HEK293 (cell line): ENCODE data around the gene TJP3.
A peak's percentile ranks its signal among the peaks of the same experiment; 100 is the strongest.

Experiments used
- CTCF ChIA-PET: fragments of 350-600 bp; formaldehyde crosslinking; extraction: SDS; loops from one replicate; lab custom pipeline; 2021; ENCODE audit warnings: antibody characterized with exemption; lab: Yijun Ruan, JAX
- POLR2A ChIA-PET: fragments of 300-600 bp; formaldehyde crosslinking; extraction: SDS; loops from one replicate; lab custom pipeline; 2020; ENCODE audit warnings: antibody characterized with exemption, inconsistent platforms; lab: Yijun Ruan, JAX
- H3K27ac ChIP-seq: fragments of 200-500 bp; sonication (Bioruptor generic); 2 replicates; pipeline ENCODE4 v1.5.1; 2014; ENCODE audit warnings: low read depth, low read length, control low read depth, inconsistent platforms; ENCODE audit errors: extremely low read depth
- H3K36me3 ChIP-seq, 2 experiments: fragments of 200-500 bp in 1 of 2; sonication (Bioruptor generic) in 1 of 2; 1 replicate in 1 of 2; 2 replicates in 1 of 2; pipeline ENCODE4 v1.5.1; 2014 to 2017; ENCODE audit warnings: inconsistent platforms in 2 of 2, low read length in 2 of 2; ENCODE audit not compliant: control insufficient read depth in 2 of 2, insufficient read depth in 1 of 2
- H3K4me1 ChIP-seq: fragments of 200-500 bp; sonication (Bioruptor generic); 2 replicates; pipeline ENCODE4 v1.5.1; 2014; ENCODE audit warnings: mild to moderate bottlenecking, low read length, inconsistent platforms; ENCODE audit not compliant: control insufficient read depth, insufficient read depth
- H3K4me3 ChIP-seq: 2 replicates; pipeline ENCODE4 v1.5.1; 2011; ENCODE audit warnings: low read depth, mild to moderate bottlenecking, control low read depth, low read length, moderate library complexity
- H3K9me3 ChIP-seq: fragments of 200-500 bp; sonication (Bioruptor generic); 2 replicates; pipeline ENCODE4 v1.5.1; 2014; ENCODE audit warnings: low read depth, low read length, inconsistent platforms; ENCODE audit not compliant: control insufficient read depth, insufficient read depth
- MEIS1 ChIP-seq: sonication (generic); formaldehyde crosslinking; IDR thresholded peaks from 2 replicates; pipeline ENCODE4 v1.8.1; 2022; ENCODE audit warnings: missing genetic modification reagents, mild to moderate bottlenecking, borderline replicate concordance
- MYNN ChIP-seq: fragments of 450-650 bp; formaldehyde crosslinking; IDR thresholded peaks from 2 replicates; pipeline ENCODE4 v1.5.1; 2016; ENCODE audit warnings: missing biosample characterization, missing genetic modification characterization, borderline replicate concordance
- PRDM1 ChIP-seq: fragments of 450-650 bp; formaldehyde crosslinking; IDR thresholded peaks from 2 replicates; pipeline ENCODE4; 2016; ENCODE audit warnings: missing biosample characterization, missing genetic modification characterization
- SALL2 ChIP-seq: fragments of 450-650 bp; formaldehyde crosslinking; IDR thresholded peaks from 2 replicates; pipeline ENCODE4 v1.5.0; 2017; ENCODE audit warnings: missing biosample characterization, mild to moderate bottlenecking, missing genetic modification characterization, borderline replicate concordance
- ZFHX2 ChIP-seq: fragments of 450-650 bp; formaldehyde crosslinking; conservative IDR thresholded peaks from 2 replicates; pipeline ENCODE4 v1.5.1; 2016; ENCODE audit warnings: missing biosample characterization, missing genetic modification characterization
- ZNF114 ChIP-seq: fragments of 450-650 bp; formaldehyde crosslinking; IDR thresholded peaks from 2 replicates; pipeline ENCODE4 v1.5.0; 2017; ENCODE audit warnings: missing biosample characterization, missing genetic modification characterization
- ZNF140 ChIP-seq: fragments of 450-650 bp; formaldehyde crosslinking; IDR thresholded peaks from 2 replicates; pipeline ENCODE4 v1.5.1; 2016; ENCODE audit warnings: missing biosample characterization, missing genetic modification characterization
- ZNF214 ChIP-seq: fragments of 450-650 bp; formaldehyde crosslinking; IDR thresholded peaks from 2 replicates; pipeline ENCODE4 v1.5.1; 2017; ENCODE audit warnings: missing biosample characterization, mild to moderate bottlenecking, missing genetic modification characterization, borderline replicate concordance
- ZNF274 ChIP-seq, 2 experiments: fragments of 200-500 bp in 1 of 2; fragments of 450-650 bp in 1 of 2; sonication (Bioruptor generic) in 1 of 2; formaldehyde crosslinking in 1 of 2; IDR thresholded peaks; 2 replicates each; pipeline versions ENCODE4 v1.5.1 to v1.6.1; 2014 to 2016; ENCODE audit warnings: borderline replicate concordance in 1 of 2, inconsistent platforms in 1 of 2, low read length in 1 of 2, missing biosample characterization in 1 of 2, missing genetic modification characterization in 1 of 2
- ZNF366 ChIP-seq: fragments of 450-650 bp; formaldehyde crosslinking; conservative IDR thresholded peaks from 2 replicates; pipeline ENCODE4 v1.5.1; 2016; ENCODE audit warnings: missing biosample characterization, missing genetic modification characterization
- ZNF394 ChIP-seq: fragments of 450-650 bp; formaldehyde crosslinking; IDR thresholded peaks from 2 replicates; pipeline ENCODE4 v1.5.1; 2016; ENCODE audit warnings: missing biosample characterization, missing genetic modification characterization, mild to moderate bottlenecking, moderate library complexity, borderline replicate concordance
- ZNF510 ChIP-seq: fragments of 450-650 bp; formaldehyde crosslinking; IDR thresholded peaks from 2 replicates; pipeline ENCODE4 v1.5.1; 2018; ENCODE audit warnings: mild to moderate bottlenecking, missing genetic modification characterization, missing biosample characterization; ENCODE audit not compliant: insufficient replicate concordance
- ZNF585B ChIP-seq: fragments of 450-650 bp; formaldehyde crosslinking; IDR thresholded peaks from 2 replicates; pipeline ENCODE4 v1.5.1; 2016; ENCODE audit warnings: missing biosample characterization, missing genetic modification characterization
- ZNF623 ChIP-seq: fragments of 450-650 bp; formaldehyde crosslinking; IDR thresholded peaks from 2 replicates; pipeline ENCODE4 v1.5.1; 2016; ENCODE audit warnings: missing biosample characterization, missing genetic modification characterization
- ZNF624 ChIP-seq: fragments of 450-650 bp; formaldehyde crosslinking; IDR thresholded peaks from 2 replicates; pipeline ENCODE4 v1.5.1; 2017; ENCODE audit warnings: missing biosample characterization, missing genetic modification characterization
- ZNF629 ChIP-seq: fragments of 450-650 bp; formaldehyde crosslinking; IDR thresholded peaks from 2 replicates; pipeline ENCODE4 v1.5.1; 2017; ENCODE audit warnings: missing biosample characterization, missing genetic modification characterization
- ZNF654 ChIP-seq: fragments of 450-650 bp; formaldehyde crosslinking; IDR thresholded peaks from 2 replicates; pipeline ENCODE4 v1.5.1; 2016; ENCODE audit warnings: low read depth, missing biosample characterization, missing genetic modification characterization
- ZNF701 ChIP-seq: fragments of 450-650 bp; formaldehyde crosslinking; IDR thresholded peaks from 2 replicates; pipeline ENCODE4 v1.5.1; 2016; ENCODE audit warnings: missing biosample characterization, missing genetic modification characterization
- ZNF776 ChIP-seq: fragments of 450-650 bp; formaldehyde crosslinking; IDR thresholded peaks from 2 replicates; pipeline ENCODE4 v1.5.0; 2017; ENCODE audit warnings: missing biosample characterization, missing genetic modification characterization, borderline replicate concordance
- ZNF843 ChIP-seq: fragments of 450-650 bp; formaldehyde crosslinking; IDR thresholded peaks from 2 replicates; pipeline ENCODE4 v1.5.1; 2016; ENCODE audit warnings: missing biosample characterization, missing genetic modification characterization
- ZSCAN30 ChIP-seq: fragments of 450-650 bp; IDR thresholded peaks from 2 replicates; pipeline ENCODE4 v1.5.1; 2018; ENCODE audit warnings: missing biosample characterization, mild to moderate bottlenecking, missing genetic modification characterization, moderate library complexity
- TF ChIP-seq, protein P1 (sequence below): fragments of 450-650 bp; formaldehyde crosslinking; IDR thresholded peaks from 2 replicates; pipeline ENCODE4 v1.5.1; 2016; ENCODE audit warnings: missing biosample characterization, missing genetic modification characterization
- TF ChIP-seq, protein P2 (sequence below): fragments of 450-650 bp; formaldehyde crosslinking; IDR thresholded peaks from 2 replicates; pipeline ENCODE4 v1.5.1; 2016; ENCODE audit warnings: missing biosample characterization, missing genetic modification characterization
- TF ChIP-seq, protein P3 (sequence below): fragments of 450-650 bp; formaldehyde crosslinking; IDR thresholded peaks from 2 replicates; pipeline ENCODE4 v1.5.1; 2016; ENCODE audit warnings: missing biosample characterization, missing genetic modification characterization

TJP3 gene

DNA sequence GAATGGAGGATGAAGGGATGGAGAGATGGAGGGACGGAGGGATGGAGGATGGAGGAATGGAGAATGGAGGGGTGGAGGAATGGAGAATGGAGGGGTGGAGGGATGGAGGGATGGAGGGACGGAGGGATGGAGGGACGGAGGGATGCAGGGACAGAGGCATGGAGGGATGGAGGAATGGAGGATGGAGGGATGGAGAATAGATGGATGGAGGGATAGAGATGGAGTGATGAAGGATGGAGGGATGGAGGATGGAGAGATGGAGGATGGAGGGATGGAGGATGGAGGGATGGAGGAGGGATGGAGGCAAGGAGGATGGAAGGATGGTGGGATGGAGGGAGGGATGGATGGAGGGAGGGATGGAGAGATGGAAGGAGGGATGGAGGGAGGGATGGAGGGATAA is 30.0 kb upstream of the TJP3 start:
- Histone ChIP-seq H3K27ac (no peak overlapping the region), H3K9me3 (no peaks in the 10 kb centered on the region), H3K4me1 (no peaks in the 10 kb centered on the region), H3K4me3 (no peak overlapping the region), H3K36me3 (no peaks in the 10 kb centered on the region; a peak in 1 of 3 replicates)
- CTCF ChIA-PET, result no interaction called here
- POLR2A ChIA-PET, result no interaction called here
- no peak for TF ChIP-seq ZNF624 (tag by site-specific recombination)
- peak; percentile 99 for TF ChIP-seq ZNF366

DNA sequence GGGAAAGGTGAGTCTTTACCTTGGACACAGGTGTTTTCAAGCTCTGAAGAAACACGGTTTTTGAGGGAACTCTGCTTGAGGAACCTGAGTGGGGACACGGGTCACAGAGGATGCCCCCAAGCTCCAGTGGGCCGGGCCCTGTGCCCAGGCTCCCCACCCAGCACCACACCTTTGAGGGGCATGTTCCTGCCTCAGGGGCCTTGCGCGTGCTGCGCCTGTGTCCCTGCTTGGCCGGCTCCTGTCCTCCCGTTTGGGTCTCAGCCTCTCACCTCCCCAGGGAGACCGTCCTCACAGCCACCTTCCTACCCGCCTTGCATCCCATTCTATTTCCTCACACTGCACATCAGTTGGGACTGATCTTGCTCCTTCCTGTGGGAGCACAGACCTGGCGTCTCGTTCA is 29.0 kb upstream of the TJP3 start:
- no peaks in the 10 kb centered on the region for H3K9me3 ChIP-seq
- H3K27ac ChIP-seq, result no peak overlapping the region
- TF ChIP-seq, protein P1, sequence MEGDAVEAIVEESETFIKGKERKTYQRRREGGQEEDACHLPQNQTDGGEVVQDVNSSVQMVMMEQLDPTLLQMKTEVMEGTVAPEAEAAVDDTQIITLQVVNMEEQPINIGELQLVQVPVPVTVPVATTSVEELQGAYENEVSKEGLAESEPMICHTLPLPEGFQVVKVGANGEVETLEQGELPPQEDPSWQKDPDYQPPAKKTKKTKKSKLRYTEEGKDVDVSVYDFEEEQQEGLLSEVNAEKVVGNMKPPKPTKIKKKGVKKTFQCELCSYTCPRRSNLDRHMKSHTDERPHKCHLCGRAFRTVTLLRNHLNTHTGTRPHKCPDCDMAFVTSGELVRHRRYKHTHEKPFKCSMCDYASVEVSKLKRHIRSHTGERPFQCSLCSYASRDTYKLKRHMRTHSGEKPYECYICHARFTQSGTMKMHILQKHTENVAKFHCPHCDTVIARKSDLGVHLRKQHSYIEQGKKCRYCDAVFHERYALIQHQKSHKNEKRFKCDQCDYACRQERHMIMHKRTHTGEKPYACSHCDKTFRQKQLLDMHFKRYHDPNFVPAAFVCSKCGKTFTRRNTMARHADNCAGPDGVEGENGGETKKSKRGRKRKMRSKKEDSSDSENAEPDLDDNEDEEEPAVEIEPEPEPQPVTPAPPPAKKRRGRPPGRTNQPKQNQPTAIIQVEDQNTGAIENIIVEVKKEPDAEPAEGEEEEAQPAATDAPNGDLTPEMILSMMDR (tag by site-specific recombination), result no peak
- TF ChIP-seq MEIS1, result no peak
- TF ChIP-seq ZNF843 (tag by site-specific recombination), result no peak
- TF ChIP-seq ZNF623 (tag by site-specific recombination), result peak; percentile 50
- TF ChIP-seq ZNF140 (tag by site-specific recombination), result no peak
- TF ChIP-seq MYNN (tag by site-specific recombination), result no peak
- TF ChIP-seq ZNF510, result no peak
- TF ChIP-seq ZNF274 (IDR thresholded peaks at IDR 0.05; ENCODE audit: low read length), result no peak
- no peak for TF ChIP-seq ZNF274 (tag by site-specific recombination; IDR thresholded peaks at IDR 0.05; ENCODE audit: borderline replicate concordance)
- no peaks in the 10 kb centered on the region for H3K4me1 ChIP-seq
- CTCF ChIA-PET, result no interaction called here
- H3K4me3 ChIP-seq, result no peak overlapping the region
- POLR2A ChIA-PET, result no interaction called here
- peaks cover 0 to 2% of the 10 kb centered on the region in 2 experiments; a peak in 2 of 3 replicates for H3K36me3 ChIP-seq

DNA sequence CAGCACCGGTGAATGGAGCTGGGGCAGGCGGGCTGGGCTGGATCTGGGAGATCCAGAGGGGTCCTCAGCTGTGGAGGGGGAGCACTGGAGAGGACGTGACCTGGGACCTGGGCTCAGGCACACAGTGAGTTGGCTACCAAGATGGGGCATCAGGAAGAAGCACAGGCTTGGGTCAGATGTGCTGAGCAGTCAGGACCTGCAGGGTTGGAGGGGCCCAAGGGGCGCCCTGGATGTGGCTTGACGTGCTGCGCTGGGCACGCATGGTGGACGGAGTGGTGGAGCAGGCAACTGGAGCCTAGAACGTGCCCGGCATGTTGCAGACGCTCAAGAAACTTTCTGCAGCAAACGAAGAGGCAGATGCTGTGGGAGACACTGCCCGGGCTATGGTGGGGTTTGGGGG is 28.6 kb upstream of the TJP3 start:
- no peak for TF ChIP-seq PRDM1 (tag by site-specific recombination)
- no peak for TF ChIP-seq ZNF585B (tag by site-specific recombination)
- TF ChIP-seq, all 188 proteins: peak for 0
- CTCF ChIA-PET, result no interaction called here

DNA sequence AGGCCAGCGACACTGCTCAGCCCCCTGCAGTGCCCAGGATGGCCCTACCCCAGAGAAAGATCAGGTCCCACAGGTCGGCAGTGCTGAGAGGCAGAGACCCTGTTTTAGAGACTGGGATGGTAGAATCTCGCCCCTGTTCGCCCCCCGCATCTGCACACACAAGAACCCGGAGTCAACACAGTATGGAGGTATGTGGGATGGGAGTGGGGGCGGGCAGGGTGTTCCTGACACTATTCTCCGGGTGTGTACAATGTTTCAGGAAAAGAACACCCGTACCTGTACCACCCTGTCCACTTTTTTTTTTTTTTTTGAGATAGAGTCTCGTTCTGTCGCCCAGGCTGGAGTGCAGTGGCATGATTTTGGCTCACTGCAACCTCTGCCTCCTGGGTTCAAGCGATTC is 27.2 kb upstream of the TJP3 start:
- H3K4me1 ChIP-seq, result no peaks in the 10 kb centered on the region
- TF ChIP-seq ZNF114 (no peak), ZNF776 (tag by site-specific recombination) (no peak), ZSCAN30 (tag by site-specific recombination) (no peak), ZNF394 (tag by site-specific recombination) (no peak), ZNF214 (tag by site-specific recombination) (no peak), ZNF701 (tag by site-specific recombination) (no peak), ZNF629 (tag by site-specific recombination) (no peak), ZNF654 (tag by site-specific recombination) (no peak), SALL2 (no peak), ZFHX2 (no peak), MYNN (tag by site-specific recombination) (no peak)
- TF ChIP-seq, protein P2, sequence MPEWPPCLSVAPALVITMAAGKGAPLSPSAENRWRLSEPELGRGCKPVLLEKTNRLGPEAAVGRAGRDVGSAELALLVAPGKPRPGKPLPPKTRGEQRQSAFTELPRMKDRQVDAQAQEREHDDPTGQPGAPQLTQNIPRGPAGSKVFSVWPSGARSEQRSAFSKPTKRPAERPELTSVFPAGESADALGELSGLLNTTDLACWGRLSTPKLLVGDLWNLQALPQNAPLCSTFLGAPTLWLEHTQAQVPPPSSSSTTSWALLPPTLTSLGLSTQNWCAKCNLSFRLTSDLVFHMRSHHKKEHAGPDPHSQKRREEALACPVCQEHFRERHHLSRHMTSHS, result no peak
- TF ChIP-seq, protein P3, sequence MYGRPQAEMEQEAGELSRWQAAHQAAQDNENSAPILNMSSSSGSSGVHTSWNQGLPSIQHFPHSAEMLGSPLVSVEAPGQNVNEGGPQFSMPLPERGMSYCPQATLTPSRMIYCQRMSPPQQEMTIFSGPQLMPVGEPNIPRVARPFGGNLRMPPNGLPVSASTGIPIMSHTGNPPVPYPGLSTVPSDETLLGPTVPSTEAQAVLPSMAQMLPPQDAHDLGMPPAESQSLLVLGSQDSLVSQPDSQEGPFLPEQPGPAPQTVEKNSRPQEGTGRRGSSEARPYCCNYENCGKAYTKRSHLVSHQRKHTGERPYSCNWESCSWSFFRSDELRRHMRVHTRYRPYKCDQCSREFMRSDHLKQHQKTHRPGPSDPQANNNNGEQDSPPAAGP (tag by site-specific recombination), result no peak

More for the DNA sequence above, 28.6 kb upstream of the TJP3 start:
- H3K9me3 ChIP-seq, result no peaks in the 10 kb centered on the region
- H3K27ac ChIP-seq, result no peak overlapping the region
- POLR2A ChIA-PET, result no interaction called here
- peaks cover 0 to 7% of the 10 kb centered on the region in 2 experiments; a peak in 2 of 3 replicates for H3K36me3 ChIP-seq
- no peak overlapping the region for H3K4me3 ChIP-seq
- H3K4me1 ChIP-seq, result no peaks in the 10 kb centered on the region

More for the DNA sequence above, 27.2 kb upstream of the TJP3 start:
- H3K4me3 ChIP-seq, result no peak overlapping the region
- CTCF ChIA-PET, result interaction anchor here (1.0 kb wide), 1 partner anchor 9 kb away, joined by 4 read pairs; no protein-coding TSS in a partner anchor
- no peaks in the 10 kb centered on the region for H3K9me3 ChIP-seq
- POLR2A ChIA-PET, result no interaction called here
- H3K27ac ChIP-seq, result no peak overlapping the region
- H3K36me3 ChIP-seq, result peaks cover 0 to 7% of the 10 kb centered on the region in 2 experiments; a peak in 2 of 3 replicates
